Measurements from ENCODE around the gene SLC25A29.
A peak's percentile ranks its signal among the peaks of the same experiment; 100 is the strongest.
"Not testable (repeated sequence)": the region's sequence is repeated elsewhere in the genome, so short reads cannot be mapped to it uniquely, and the experiment has no call there.

Gene SLC25A29

DNA sequence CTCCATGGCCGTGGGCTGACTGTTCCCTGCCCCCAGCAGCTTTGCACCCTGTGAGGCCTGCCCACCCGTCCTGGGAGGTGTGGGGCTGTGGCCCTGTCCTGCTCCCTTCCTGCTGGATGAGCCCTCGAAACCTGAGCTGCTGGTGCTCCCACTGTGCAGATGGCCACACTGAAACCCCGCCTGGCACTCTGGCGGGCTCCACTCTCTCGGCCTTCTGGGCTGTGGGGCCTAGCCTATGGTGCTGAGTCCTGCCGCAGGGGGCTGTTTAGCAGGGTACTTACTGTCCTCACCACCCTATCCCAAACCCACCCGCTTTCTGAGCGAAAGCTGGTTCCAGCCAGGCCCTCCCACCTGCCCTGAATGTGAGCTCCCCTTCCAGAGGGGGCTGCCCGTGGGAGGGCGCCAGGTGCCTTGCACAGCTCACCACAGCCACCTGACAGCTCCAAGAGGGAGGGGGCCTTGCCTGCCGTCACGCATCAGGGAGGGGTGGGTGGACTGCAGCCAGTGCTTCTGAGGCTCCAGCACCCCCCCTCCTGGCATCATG lies 24.2 kb upstream of the SLC25A29 start:
- DNase-seq = no peak

DNA sequence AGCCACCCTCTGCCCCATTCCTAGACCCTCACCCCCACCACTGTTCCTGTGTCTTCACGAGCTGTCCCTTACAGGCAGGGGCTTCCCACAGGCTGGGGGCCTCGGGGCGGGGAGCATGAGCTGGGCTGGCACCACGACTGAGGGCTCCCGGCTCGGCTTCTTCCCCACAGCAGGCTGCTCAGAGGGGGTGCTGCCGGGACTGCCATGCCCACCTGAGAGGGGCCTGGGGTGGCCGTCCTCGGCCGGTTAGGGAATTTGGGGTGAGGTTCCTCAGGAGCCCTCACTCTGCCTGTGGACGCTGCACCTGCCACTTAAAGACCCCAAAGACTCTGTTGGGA lies 23.7 kb upstream of the SLC25A29 start:
- DNase-seq = no peak

DNA sequence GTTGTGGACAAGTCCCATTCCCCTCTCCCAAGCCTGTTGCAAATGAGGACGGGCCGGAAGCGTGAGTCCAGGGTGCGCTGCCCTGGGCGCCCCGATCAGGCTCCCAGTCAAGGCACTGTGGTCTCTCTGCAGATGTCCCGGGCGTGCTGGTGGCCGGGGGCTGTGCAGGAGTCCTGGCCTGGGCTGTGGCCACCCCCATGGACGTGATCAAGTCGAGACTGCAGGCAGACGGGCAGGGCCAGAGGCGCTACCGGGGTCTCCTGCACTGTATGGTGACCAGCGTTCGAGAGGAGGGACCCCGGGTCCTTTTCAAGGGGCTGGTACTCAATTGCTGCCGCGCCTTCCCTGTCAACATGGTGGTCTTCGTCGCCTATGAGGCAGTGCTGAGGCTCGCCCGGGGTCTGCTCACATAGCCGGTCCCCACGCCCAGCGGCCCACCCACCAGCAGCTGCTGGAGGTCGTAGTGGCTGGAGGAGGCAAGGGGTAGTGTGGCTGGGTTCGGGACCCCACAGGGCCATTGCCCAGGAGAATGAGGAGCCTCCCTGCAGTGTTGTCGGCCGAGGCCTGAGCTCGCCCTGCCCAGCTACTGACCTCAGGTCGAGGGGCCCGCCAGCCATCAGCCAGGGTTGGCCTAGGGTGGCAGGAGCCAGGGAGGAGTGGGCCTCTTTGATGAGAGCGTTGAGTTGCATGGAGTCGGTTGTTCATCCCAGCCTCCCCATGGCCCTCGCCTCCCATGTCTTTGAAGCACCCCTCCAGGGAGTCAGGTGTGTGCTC lies 23.2 kb upstream of the SLC25A29 start:
- DNase-seq = no peak

DNA sequence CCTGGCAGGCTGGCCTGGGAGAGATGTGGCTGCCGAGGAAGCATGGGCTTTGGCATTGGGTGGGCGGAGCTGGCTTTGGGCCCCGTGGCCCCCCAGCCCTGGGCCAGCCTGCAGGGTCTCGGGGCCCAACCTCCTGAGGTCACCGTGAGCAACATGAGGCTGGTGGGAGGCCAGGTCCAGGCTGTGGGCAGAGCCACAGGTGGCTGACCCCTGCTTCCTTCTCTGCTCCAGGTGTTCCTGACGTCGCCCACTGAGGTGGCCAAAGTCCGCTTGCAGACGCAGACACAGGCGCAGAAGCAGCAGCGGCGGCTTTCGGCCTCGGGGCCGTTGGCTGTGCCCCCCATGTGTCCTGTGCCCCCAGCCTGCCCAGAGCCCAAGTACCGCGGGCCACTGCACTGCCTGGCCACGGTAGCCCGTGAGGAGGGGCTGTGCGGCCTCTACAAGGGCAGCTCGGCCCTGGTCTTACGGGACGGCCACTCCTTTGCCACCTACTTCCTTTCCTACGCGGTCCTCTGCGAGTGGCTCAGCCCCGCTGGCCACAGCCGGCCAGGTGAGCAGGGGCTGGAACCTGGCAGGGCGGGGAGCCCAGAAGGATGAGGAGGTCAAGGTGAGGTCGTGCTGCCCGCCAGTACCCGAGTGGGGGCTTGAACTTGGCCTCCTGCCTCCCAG lies 22.4 kb upstream of the SLC25A29 start:
- DNase-seq = no peak

DNA sequence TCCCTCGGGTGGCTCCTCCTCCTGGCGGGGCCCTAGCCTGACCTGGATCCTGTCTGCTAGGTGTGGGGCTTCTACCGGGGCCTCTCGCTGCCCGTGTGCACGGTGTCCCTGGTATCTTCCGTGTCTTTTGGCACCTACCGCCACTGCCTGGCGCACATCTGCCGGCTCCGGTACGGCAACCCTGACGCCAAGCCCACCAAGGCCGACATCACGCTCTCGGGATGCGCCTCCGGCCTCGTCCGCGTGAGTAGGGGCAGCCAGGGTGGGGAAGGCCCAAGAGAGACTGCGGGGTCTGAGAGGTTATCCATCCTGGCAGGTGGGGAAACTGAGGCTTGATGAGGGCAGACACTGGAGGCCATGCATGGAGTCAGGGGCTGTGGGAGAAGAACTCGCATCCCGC lies 20.9 kb upstream of the SLC25A29 start:
- no peak for DNase-seq

DNA sequence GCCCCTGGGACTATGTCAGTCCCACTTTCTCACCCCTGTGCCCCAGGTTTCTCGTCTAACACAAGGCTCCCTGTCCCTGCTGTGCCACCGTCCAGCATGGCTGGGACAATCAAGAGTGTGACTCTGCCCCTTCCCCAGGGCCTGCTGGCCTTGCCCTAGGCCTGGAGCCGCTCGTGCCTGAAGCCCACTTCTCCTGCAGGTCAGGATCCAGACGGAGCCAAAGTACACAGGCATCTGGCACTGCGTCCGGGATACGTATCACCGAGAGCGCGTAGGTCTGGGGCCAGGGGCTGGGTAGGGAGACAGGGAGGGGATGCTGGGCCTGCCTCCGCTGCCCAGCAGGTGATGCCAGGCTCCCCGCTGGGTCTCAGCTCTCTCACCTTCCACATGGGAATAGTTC lies 19.7 kb upstream of the SLC25A29 start:
- no peak for DNase-seq

DNA sequence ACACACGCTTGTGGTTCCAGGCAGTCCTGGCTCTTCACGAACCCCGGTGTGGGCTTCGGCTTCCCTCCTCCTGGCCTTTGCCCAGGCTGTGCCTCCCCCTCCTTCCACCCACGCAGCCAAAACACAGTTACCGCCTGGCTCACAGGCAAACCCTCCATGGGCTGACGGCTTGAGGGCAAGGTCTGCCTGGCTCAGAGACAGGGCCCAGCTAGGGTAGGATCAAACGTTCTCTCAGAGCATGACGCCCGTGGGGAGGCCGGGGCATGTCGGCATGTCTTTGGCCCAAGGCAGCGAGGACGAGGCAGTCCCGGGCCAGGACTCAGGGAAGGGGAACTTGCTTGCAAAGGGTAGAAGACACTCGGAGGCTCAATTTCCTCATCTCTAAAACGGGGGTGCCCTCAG lies 19.0 kb upstream of the SLC25A29 start:
- DNase-seq = no peak

DNA sequence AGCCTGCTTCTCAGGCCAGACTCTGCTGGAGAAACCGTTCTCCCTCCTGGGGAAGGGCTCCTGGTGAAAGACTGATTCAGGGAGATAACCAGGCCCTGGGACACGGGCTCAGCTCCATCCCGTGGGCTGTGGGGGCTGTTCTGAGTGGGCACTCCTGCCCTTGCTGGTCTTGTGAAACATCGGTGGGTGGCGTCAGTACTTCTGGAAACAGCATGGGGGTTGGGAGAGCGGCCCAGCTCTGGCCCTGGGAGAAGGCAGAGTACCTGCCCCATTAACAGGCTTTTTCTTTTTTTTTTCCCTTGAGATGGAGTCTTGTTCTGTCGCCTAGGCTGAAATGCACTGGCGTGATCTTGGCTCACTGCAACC lies 17.7 kb upstream of the SLC25A29 start:
- DNase-seq = no peak

DNA sequence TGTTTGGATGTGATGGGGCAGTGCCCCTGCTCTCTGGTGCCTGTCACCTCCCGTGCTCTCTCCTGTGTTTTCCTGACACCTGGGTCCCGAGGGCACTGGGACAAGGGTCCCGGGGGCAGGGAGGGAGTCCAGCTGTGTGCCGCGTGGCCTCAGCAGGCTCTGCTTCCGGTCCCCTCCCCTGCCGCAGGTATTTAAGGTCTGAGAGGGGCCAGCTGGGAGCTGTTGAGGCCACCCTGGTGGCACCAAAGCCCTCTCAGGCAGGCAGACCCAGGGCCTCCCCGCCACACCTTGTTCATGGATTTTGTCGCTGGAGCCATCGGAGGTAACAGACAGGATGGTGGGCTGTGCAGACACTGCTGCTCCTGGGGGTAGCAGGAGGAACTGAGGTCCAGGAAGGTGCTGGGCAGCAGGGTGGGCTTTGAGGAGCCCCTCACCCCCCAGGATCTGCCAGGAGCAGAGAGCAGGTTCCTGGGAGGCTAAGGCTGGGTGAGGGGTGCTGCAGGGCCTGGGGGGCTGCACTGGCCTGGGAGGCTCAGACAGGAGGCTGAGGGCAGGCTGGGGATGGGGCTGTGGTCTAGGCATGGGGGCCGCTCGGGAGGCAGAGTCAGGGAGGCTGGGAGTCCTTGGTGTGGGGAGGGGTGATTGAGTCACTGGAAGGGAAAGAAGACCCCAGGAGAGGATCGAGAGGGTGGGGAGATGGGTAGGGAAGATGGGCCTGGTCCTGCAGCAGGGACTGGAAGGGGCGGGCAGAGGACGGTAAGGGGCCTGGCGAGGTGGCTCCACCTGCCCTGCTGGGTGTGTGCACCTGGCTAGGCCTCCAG lies 17.1 kb upstream of the SLC25A29 start, which contains the start of gene SLC25A47:
SLC25A47 (plus strand) TSS at position 219 of the 821 bp plus-strand sequence; CDS start at position 295, 76 bp downstream.
- no peak for DNase-seq

DNA sequence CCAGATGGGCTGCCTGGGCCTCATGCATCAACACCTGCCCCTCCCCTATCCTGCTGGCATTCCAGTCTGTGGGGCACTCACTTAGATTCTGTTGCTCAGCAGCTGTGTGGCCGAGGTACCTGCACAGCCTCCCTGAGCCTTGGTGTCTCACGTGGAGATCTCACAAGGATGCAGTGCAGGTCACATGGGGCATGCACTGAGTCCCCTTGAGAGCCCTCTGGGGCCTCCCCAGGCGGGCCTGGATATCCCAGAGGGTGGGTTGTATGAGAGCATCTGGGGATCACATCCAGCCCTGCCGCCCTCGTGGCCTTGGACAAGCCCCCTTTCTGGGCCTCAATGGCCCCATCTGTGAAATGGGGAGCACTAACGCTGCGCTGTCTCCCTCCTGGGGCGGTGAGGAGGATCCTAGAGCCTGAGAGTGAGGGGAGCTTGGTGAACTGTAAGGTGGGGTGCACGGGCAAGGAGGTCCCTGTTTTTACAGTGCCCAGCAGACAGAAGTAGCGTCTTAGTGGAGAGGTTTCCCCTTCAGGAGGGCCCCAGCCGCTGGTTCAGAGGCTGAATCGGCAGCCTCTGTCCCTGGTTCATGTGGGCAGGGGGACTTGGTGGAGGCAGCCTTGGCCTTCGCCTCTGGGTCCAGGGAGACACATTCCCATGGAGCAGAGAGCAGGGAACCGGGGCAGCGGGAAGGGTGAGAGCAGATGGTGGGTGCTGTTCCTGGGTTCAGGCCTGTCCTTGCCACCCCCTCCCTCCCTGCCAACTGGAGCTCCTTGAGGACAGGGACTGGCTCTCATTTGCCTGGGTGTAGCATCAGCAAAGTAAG lies 16.1 kb upstream of the SLC25A29 start:
- DNase-seq = no peak

DNA sequence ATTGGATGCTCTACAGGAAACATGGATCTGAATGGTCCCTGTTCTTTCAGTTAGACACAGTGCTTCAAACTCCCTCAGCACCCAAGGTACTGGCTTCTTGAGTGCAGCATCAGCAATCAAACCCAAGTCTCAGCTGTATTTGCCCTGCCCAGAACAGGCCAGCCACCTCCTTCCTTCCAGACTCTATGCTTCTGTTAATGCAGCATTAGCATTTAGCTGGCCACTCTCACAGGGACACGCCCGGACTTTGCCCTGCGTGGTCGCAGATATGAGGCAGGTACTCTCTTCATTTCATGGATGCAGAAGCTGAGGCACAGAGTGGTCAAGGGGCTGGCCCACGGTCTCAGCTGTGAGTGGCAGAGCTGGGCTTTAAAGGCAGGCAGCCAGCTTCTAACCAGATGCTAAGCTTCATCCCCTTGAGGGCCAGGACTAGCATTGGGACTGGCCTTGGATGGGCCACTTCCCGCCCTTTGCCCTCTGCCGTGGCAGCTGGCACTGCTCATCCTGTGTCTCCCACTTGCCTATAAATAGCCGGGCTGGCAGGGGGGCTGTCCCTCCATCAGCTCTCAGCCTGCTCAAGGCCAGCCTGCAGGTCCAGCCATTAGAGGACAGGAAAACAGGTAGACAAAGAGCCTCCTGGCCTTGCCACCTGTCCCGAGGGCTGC lies 15.4 kb upstream of the SLC25A29 start:
- DNase-seq = no peak

DNA sequence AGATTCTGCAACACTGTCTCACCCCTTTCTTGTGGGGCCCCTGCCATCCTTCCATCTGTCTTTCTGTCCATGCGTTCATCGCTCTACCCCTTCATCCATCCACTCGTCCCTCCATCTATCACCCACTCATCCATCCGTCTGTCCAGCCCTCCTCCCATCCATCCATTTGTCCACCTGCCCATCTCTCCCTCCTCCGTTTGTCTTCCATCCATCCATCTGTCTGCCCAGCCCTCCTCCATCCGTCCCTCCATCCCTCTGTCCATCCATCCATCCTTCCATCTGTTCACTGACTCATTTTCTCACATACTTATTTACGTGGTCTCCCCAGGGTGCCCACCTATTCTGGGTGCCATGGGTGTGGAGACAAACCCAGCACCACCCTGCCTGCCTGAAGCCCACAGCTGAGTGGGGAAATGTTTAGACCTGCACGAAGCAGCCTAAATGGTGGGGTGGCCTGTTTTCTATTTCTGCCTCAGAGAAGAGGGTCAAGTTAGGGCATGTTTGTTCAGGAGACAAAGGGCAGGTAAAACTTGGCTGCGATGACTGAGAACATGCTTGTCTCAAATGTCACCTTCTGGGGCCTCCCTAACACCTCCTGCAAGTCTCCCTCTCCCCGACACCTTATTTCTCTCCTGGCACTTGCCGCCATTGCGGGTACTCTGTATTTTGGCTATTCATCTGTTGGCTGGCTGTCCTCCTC lies 14.1 kb upstream of the SLC25A29 start:
- no peak for DNase-seq

DNA sequence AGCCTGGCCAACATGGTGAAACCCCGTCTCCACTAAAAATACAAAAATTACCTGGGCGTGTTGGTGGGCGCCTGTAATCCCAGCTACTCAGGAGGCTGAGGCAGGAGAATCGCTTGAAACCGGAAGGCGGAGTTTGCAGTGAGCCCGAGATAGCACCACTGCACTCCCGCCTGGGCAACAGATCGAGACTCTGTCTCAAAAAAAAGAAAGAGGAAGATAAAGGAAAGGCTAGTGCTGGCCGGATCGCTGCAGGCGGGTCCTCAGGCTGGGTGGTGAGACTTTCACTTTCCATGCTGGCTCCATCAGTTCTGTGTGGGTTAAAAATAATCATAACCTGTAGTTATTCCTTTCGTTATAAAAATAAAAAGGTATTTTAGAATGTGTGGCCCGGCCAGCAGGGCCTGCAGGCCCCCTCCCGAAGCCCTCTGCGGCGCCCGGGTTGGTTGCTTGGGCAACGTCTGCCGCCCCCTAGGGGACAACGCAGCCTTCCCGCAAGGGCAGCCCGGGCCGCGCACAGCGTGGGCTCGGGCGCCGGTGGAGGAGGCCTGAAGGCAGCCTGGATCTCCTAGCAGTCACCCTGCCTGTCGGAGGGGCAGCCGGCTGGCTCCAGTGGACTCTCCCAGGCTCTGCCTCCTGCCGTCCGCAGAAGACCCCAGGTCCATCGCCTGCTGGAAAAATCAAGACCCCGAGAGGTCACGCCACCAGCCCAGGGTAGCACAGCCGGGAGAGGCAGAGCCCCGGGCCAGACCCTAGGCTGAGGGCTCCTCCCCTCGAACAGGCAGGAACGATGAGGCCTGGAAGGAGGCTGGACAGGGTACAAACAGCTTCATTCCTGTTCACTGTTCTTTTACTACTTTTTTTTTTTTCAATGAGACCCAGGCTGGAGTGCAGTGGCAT lies 11.9 kb upstream of the SLC25A29 start:
- peak; percentile 77 for DNase-seq

DNA sequence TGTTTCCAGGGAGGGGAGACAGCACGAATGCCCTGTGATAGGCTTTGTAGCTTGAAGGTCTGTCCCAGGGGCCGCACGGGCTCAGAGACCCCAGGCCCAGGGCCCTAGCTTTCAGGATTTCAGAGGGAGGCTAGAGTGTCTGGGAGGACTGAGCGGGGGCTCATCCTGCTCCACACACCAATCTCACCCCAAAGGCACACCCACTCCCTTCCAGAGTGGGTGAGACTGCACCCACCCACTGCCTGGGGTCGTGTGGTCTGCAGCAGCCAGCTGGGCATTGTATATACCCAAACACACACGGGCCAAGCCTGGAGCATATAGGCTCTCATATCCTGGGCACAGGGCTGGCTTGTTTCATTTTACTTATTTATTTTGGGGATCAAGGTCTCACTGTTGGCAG lies 11.1 kb upstream of the SLC25A29 start:
- DNase-seq = no peak

DNA sequence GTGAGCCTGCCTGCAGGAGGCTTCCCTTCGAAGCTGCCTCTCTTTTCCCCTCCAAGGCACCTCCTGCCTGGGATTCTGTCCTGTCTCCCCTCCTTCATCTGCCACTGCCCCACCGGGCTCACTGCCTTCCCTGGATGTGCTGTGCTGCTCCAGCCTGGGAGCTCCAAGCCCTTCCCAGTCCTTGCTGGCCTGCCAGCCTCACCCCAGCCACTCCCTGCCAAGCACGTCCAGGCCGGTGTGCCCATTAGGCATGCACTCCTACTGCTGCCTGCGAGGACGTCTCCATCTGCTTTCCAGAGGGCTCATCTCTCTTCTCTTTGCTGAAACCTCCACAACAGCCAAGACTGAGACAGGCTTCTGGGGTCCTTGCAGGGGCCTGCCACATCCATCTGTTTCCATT lies 8.5 kb upstream of the SLC25A29 start:
- DNase-seq = no peak

DNA sequence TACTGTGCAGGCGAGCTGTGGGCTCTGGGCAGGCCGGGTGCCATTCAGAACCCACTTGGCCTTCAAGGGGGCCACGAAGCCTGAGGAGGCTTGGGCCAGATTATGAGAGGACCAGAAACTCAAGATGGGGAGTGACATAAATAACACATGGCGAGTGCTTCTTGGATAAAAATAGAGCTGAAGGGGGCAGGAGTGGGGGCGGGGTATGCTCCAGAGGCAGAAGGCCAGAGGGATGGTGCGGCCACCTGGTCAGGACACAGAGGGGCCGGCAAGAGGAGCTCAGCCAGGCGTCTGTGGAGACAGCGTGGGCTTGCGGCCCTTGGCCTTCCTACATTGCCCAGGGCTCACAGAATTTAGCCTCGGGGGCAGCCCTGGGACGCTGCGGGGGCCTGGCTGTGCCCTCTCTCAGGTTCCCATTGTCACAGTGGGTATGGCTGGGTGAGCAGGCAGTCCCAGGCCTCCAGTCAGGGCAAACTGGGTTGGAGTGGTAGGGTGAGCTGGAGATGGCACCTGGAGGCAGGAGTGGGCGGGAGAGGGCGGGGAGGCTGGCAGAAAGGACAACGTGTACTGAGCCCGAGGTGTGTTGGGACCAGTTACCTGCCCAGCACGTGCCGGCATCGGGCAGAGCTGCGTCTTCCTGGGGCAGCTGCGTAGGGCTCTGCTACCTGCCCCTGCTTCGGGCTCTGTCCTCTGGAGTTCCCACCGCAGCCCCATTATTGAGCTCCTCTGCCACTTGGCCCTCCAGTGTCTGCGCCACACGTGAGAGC lies 7.4 kb upstream of the SLC25A29 start:
- DNase-seq = no peak

DNA sequence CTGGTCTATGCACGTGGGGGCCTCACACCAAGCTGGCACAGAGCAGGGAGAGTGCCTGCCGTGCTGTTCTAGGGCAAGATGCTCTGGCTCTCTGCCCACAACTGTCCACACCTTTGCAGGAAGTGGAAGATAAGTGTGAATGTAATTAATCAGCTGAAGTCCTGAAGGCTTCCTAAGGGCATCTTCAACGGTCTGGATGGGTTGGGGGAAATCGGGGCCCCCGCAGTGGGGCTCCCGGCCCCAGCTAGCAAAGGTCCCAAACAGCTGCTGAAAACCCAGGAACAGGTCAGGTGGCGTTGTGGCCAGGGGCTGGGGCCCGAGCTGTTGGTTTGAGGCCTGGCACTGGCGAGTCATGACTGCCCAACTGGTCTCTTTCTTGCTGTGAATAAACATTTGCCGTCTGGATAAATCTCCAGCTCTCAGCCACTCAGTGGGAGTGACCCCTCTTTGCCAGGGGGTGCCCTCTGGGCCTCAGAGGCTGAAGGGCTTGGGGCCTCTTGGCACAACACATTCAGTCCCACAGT lies 6.7 kb upstream of the SLC25A29 start:
- DNase-seq = no peak

DNA sequence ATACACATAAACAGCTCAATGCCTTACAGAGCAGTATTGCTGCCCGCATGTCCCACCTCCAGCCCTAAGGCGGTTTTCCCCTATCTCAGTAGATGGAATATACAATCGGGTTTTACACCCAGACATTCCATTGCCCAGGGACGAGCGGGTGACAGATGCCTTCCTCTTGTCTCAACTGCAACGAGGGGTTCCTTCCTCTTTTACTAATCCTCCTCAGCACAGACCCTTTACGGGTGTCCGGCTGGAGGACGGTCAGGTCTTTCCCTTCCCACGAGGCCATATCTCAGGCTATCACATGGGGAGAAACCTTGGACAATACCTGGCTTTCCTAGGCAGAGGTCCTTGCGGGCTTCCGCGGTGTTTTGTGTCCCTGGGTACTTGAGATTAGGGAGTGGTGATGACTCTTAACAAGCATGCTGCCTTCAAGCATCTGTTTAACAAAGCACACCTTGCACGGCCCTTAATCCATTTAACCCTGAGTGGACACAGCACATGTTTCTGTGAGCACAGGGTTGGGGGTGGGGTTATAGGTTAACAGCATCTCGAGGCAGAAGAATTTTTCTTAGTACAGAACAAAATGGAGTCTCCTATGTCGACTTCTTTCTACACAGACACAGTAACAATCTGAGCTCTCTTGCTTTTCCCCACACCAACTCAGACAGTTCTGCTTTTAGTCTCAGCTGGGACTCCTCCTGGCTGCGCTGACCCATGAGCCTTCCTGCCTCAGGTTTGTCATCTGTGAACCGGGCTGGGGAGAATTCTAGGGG lies 6.0 kb upstream of the SLC25A29 start:
- DNase-seq = not testable (repeated sequence)
